H9 (cell line): Measurements from ENCODE around the gene GRID2. TPM values are rescaled to one million over a fixed set of nuclear protein-coding genes. Genes with fewer than 3 reads are reported as not detected.

ENCODE experiments used
- DNase-seq: peaks from one replicate; pipeline ENCODE4 v3.0.0-alpha.2; 2017
- H2AFZ ChIP-seq: one replicate; pipeline ENCODE4 v1.6.1; 2013; ENCODE audit warnings: mild to moderate bottlenecking, low read length, control low read depth, moderate library complexity
- H2AK5ac ChIP-seq: 2 replicates; pipeline ENCODE4 v1.6.1; 2013; ENCODE audit warnings: low read length, control low read depth, mixed read lengths; ENCODE audit not compliant: insufficient read length
- H2BK120ac ChIP-seq: one replicate; pipeline ENCODE4 v1.6.1; 2013; ENCODE audit warnings: low read depth, mild to moderate bottlenecking, low read length, control low read depth, inconsistent platforms; ENCODE audit not compliant: poor library complexity, severe bottlenecking
- H2BK12ac ChIP-seq: 2 replicates; pipeline ENCODE4 v1.6.1; 2013; ENCODE audit warnings: low read length, control low read depth, mixed read lengths, low read depth; ENCODE audit not compliant: insufficient read length
- H2BK15ac ChIP-seq: 2 replicates; pipeline ENCODE4 v1.6.1; 2013; ENCODE audit warnings: low read depth, low read length, control low read depth
- H2BK20ac ChIP-seq: one replicate; pipeline ENCODE4 v1.6.1; 2013; ENCODE audit warnings: low read depth, mild to moderate bottlenecking, low read length, control low read depth, inconsistent platforms; ENCODE audit not compliant: poor library complexity, severe bottlenecking
- H2BK5ac ChIP-seq: 2 replicates; pipeline ENCODE4 v1.6.1; 2013; ENCODE audit warnings: low read length, control low read depth, mixed read lengths; ENCODE audit not compliant: insufficient read length
- H3K14ac ChIP-seq: 2 replicates; pipeline ENCODE4 v1.6.1; 2013; ENCODE audit warnings: low read length, control low read depth; ENCODE audit not compliant: insufficient read depth
- H3K18ac ChIP-seq: 2 replicates; pipeline ENCODE4 v1.6.1; 2013; ENCODE audit warnings: low read depth, mild to moderate bottlenecking, mixed read lengths, low read length, control low read depth; ENCODE audit not compliant: insufficient read length
- H3K23ac ChIP-seq: 2 replicates; pipeline ENCODE4 v1.6.1; 2013; ENCODE audit warnings: low read length, control low read depth, mixed read lengths, low read depth; ENCODE audit not compliant: insufficient read length
- H3K23me2 ChIP-seq: 2 replicates; pipeline ENCODE4 v1.6.1; 2013; ENCODE audit warnings: low read depth, mild to moderate bottlenecking, mixed read lengths, low read length, control low read depth; ENCODE audit not compliant: insufficient read length, poor library complexity, severe bottlenecking
- H3K27ac ChIP-seq: 2 replicates; pipeline ENCODE4 v1.5.1; 2013; ENCODE audit warnings: low read length, control low read depth, mixed read lengths, low read depth; ENCODE audit not compliant: insufficient read length
- H3K27me3 ChIP-seq: 2 replicates; pipeline ENCODE4 v1.6.1; 2013; ENCODE audit warnings: low read length, control low read depth, inconsistent platforms; ENCODE audit not compliant: insufficient read depth
- H3K4ac ChIP-seq: 2 replicates; pipeline ENCODE4 v1.6.1; 2013; ENCODE audit warnings: low read depth, mild to moderate bottlenecking, control low read depth, inconsistent platforms, low read length, moderate library complexity
- H3K4me1 ChIP-seq: 2 replicates; pipeline ENCODE4 v1.6.1; 2013; ENCODE audit warnings: low read length, control low read depth, inconsistent platforms; ENCODE audit not compliant: insufficient read depth
- H3K4me2 ChIP-seq: 2 replicates; pipeline ENCODE4 v1.6.1; 2013; ENCODE audit warnings: low read length, control low read depth, mixed read lengths; ENCODE audit not compliant: insufficient read length, insufficient read depth
- H3K56ac ChIP-seq: 2 replicates; pipeline ENCODE4 v1.6.1; 2013; ENCODE audit warnings: low read depth, mild to moderate bottlenecking, mixed read lengths, low read length, control low read depth; ENCODE audit not compliant: insufficient read length
- H3K79me1 ChIP-seq: 2 replicates; pipeline ENCODE4 v1.6.1; 2013; ENCODE audit warnings: low read depth, mild to moderate bottlenecking, moderate library complexity, low read length, control low read depth, inconsistent platforms; ENCODE audit not compliant: insufficient read depth, poor library complexity, severe bottlenecking
- H3K79me2 ChIP-seq: 2 replicates; pipeline ENCODE4 v1.6.1; 2013; ENCODE audit warnings: low read length, control low read depth, inconsistent platforms; ENCODE audit not compliant: insufficient read depth
- H3K9ac ChIP-seq: 2 replicates; pipeline ENCODE4 v1.6.1; 2013; ENCODE audit warnings: low read length, control low read depth, mixed read lengths; ENCODE audit not compliant: insufficient read length; ENCODE audit errors: extremely low read depth
- H3K9me3 ChIP-seq: one replicate; pipeline ENCODE4 v1.6.1; 2013; ENCODE audit warnings: low read depth, low read length, inconsistent platforms; ENCODE audit not compliant: control insufficient read depth
- H3T11ph ChIP-seq: one replicate; pipeline ENCODE4 v1.6.1; 2013; ENCODE audit warnings: mild to moderate bottlenecking, low read length, control low read depth, inconsistent platforms
- H4K20me1 ChIP-seq: one replicate; pipeline ENCODE4 v1.6.1; 2013; ENCODE audit not compliant: control insufficient read depth, insufficient read length, insufficient read depth
- H4K5ac ChIP-seq: 2 replicates; pipeline ENCODE4 v1.6.1; 2013; ENCODE audit warnings: low read depth, mild to moderate bottlenecking, mixed read lengths, low read length, control low read depth; ENCODE audit not compliant: insufficient read length
- H4K8ac ChIP-seq: replicated peaks from 2 replicates; pipeline ENCODE4 v1.6.1; 2013; ENCODE audit warnings: low read length, control low read depth, mixed read lengths, low read depth; ENCODE audit not compliant: insufficient read length
- H4K91ac ChIP-seq: 2 replicates; pipeline ENCODE4 v1.6.1; 2013; ENCODE audit warnings: low read depth, mild to moderate bottlenecking, moderate library complexity, mixed read lengths, low read length, control low read depth; ENCODE audit not compliant: insufficient read length
- H3K27ac Mint-ChIP-seq, 3 experiments: 2 replicates in 2 of 3; 3 replicates in 1 of 3; pipeline ENCODE4 v1.8.0; 2020 to 2021; ENCODE audit warnings: mixed read lengths in 3 of 3, mild to moderate bottlenecking in 1 of 3, moderate library complexity in 1 of 3
- H3K27me3 Mint-ChIP-seq: 2 replicates; pipeline ENCODE4 v1.8.0; 2021; ENCODE audit warnings: low read depth, mild to moderate bottlenecking, moderate library complexity, mixed read lengths
- H3K36me3 Mint-ChIP-seq, 3 experiments: 2 replicates in 2 of 3; 3 replicates in 1 of 3; pipeline ENCODE4 v1.8.0; 2020 to 2021; ENCODE audit warnings: low read depth in 3 of 3, mixed read lengths in 3 of 3; ENCODE audit not compliant: insufficient read depth in 1 of 3
- H3K4me1 Mint-ChIP-seq, 2 experiments: 2 replicates each; pipeline ENCODE4 v1.8.0; 2020; ENCODE audit warnings: mixed read lengths in 2 of 2
- H3K4me3 Mint-ChIP-seq, 2 experiments: 2 replicates in 1 of 2; 3 replicates in 1 of 2; pipeline ENCODE4 v1.8.0; 2020 to 2021; ENCODE audit warnings: mild to moderate bottlenecking in 2 of 2, mixed read lengths in 2 of 2, moderate library complexity in 1 of 2
- H3K9me3 Mint-ChIP-seq, 2 experiments: 2 replicates in 1 of 2; 3 replicates in 1 of 2; pipeline ENCODE4 v1.8.0; 2020; ENCODE audit warnings: mild to moderate bottlenecking in 2 of 2, mixed read lengths in 2 of 2, moderate library complexity in 1 of 2
- WGBS: extraction: QIAGEN DNeasy Blood & Tissue Kit; methylation state at CpG from one replicate; pipeline ENCODE4 v1.1.7; 2013; ENCODE audit warnings: missing lambda C conversion rate, low lambda C conversion rate, mixed read lengths; ENCODE audit not compliant: insufficient read length; ENCODE audit errors: extremely low coverage; 5-methylcytosine and 5-hydroxymethylcytosine counted together
- total RNA-seq: library from RNA; stranded (reverse); gene quantifications from 2 replicates; pipeline ENCODE4 v1.2.1, GENCODE V29; 2021
- TF ChIP-seq, protein P1 (sequence below): fragments of 200-600 bp; sonication (generic); conservative IDR thresholded peaks from 3 replicates; pipeline ENCODE4 v1.8.0; 2021; ENCODE audit warnings: antibody characterized with exemption, mild to moderate bottlenecking

GRID2 gene
- total RNA-seq, 1 experiment from 2014 or later = 21.8 TPM

DNA sequence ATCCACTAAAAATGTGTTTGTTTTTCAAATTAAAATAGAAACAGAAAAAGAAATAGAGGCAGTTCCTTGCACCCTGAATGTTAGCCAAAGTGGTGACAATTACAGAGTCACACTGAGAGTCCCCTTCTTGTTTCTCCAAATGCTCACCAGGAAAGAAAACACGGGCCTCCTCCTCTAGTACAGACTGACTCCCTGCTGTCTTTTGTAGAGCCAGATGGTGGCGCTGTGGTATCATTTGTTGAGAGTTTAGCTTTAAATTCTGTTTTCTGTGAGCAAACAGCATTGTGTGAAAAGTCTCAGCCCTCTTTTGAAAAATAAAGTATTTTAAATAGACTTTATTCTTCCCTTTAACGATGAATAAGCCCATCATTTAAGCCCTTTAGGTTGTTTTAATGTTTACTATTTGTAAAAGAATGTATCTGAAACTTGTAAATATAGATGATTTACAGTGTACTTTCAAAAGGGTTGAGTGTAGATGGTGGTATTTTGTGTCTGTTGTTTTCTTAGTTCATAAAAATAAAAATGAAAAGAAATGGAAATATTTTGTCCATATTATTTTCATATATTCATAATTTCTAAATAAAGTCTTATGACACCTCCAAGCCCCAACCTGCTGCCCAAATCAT is 1487.9 kb downstream of the GRID2 start:
- Histone ChIP-seq H4K5ac (no peak overlapping the region), H3K23me2 (no peaks in the 10 kb centered on the region), H3T11ph (no peak overlapping the region), H3K9ac (no peak overlapping the region), H3K27ac (no peak overlapping the region), H2BK20ac (no peak overlapping the region), H2BK15ac (no peak overlapping the region), H4K20me1 (no peaks in the 10 kb centered on the region), H3K56ac (no peak overlapping the region), H2BK120ac (no peak overlapping the region), H3K23ac (no peak overlapping the region), H2AFZ (no peak overlapping the region), H3K4me1 (no peaks in the 10 kb centered on the region), H3K4ac (no peak overlapping the region), H2BK12ac (no peak overlapping the region), H3K18ac (no peak overlapping the region), H3K79me1 (no peaks in the 10 kb centered on the region), H3K79me2 (no peaks in the 10 kb centered on the region), H3K4me2 (no peak overlapping the region), H3K14ac (no peak overlapping the region), H4K91ac (no peak overlapping the region), H3K27me3 (no peaks in the 10 kb centered on the region), H4K8ac (no peak overlapping the region), H2AK5ac (no peak overlapping the region), H3K9me3 (no peaks in the 10 kb centered on the region), H2BK5ac (no peak overlapping the region)
- H3K27me3 Mint-ChIP-seq = no peaks in the 10 kb centered on the region; the same call in none of the 2 replicates
- H3K9me3 Mint-ChIP-seq = no peaks in the 10 kb centered on the region
- no CpG with 5 or more reads among the region's 3 CpGs for WGBS
- peak; percentile 56 for DNase-seq
- TF ChIP-seq, protein P1, sequence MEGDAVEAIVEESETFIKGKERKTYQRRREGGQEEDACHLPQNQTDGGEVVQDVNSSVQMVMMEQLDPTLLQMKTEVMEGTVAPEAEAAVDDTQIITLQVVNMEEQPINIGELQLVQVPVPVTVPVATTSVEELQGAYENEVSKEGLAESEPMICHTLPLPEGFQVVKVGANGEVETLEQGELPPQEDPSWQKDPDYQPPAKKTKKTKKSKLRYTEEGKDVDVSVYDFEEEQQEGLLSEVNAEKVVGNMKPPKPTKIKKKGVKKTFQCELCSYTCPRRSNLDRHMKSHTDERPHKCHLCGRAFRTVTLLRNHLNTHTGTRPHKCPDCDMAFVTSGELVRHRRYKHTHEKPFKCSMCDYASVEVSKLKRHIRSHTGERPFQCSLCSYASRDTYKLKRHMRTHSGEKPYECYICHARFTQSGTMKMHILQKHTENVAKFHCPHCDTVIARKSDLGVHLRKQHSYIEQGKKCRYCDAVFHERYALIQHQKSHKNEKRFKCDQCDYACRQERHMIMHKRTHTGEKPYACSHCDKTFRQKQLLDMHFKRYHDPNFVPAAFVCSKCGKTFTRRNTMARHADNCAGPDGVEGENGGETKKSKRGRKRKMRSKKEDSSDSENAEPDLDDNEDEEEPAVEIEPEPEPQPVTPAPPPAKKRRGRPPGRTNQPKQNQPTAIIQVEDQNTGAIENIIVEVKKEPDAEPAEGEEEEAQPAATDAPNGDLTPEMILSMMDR = peak; percentile 94
- no peak overlapping the region for H3K4me3 Mint-ChIP-seq
- peaks cover 5 to 6% of the 10 kb centered on the region in 2 experiments; a peak in 3 of 4 replicates for H3K4me1 Mint-ChIP-seq
- H3K36me3 Mint-ChIP-seq = no peaks in the 10 kb centered on the region
- no peak overlapping the region for H3K27ac Mint-ChIP-seq
